Hematopoietic multipotent progenitor cell treated with erythropoietin and hydrocortisone succinate and interleukin-3 and kit ligand, for 17 days (in vitro differentiated cells): ENCODE results near the gene BCAS3.
"Not testable (repeated sequence)": the region's sequence is repeated elsewhere in the genome, so short reads cannot be mapped to it uniquely, and the experiment has no call there.

Experiments used
- DNase-seq: peaks from one replicate; pipeline ENCODE4 v3.0.0-alpha.2; 2015; ENCODE audit warnings: low spot score

Gene BCAS3

GRCh38 chr17:61005358-61005757, 327.7 kb downstream of the BCAS3 start:
- DNase-seq = no peak

GRCh38 chr17:61005958-61006357, 328.3 kb downstream of the BCAS3 start:
- not testable (repeated sequence) for DNase-seq

- no peak for DNase-seq
Observed at GRCh38 chr17:61007980-61008379, 330.3 kb downstream of the BCAS3 start.

GRCh38 chr17:61009663-61010062, 332.0 kb downstream of the BCAS3 start:
- DNase-seq = no peak

- DNase-seq = no peak
Observed at GRCh38 chr17:61010661-61011170, 333.1 kb downstream of the BCAS3 start.

GRCh38 chr17:61011251-61011650, 333.6 kb downstream of the BCAS3 start:
- DNase-seq = no peak

DNA sequence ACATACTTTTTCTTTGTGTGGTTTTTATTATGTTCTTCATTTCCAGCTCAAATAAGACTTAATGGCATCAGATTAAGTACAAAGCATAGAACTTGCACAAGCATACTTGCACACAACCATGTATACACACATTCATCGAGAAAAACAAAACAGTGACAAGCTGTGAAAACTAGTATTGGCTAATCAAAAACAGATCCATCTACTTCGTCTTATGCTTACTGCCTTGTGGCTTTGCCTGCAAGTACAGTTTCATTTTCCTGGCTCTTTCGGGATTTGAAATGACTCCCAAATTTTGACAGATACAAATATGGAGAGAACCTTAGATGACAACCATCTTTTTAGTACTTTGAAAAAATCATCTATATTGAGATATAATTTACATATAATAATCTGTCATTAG, 338.3 kb downstream of the BCAS3 start:
- DNase-seq = no peak

DNA sequence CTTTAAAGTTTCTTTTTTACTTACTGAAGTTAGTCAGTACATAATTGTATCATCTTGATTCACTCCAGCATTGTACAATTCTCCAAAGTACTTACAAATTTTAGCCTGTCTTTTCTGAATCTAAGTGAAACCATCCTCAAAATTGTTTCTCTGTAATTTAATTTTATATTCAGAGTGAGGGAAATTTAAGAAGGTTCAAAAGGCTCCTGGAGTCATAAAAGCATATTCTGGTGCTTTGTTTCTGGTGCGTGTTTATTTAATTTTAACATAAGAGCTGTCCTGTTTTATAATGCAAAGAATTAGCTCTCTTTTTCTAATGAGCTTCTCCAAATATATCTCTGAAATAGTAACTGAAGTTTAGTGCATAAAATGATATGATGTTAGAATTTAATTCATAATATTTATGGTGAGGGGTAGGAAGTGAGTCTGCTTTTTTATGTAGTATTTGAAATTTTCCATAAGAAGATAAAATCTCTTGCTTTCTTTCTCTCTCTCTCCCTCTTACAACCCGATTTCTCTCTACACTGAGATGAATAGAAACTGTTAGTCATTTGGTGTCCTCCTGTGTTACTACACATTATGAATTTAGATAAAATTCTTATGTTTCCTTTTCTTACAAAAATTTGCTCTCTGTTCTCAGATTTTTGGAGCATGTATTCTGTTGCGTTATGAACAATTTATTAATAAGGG, 339.8 kb downstream of the BCAS3 start:
- no peak for DNase-seq

DNA sequence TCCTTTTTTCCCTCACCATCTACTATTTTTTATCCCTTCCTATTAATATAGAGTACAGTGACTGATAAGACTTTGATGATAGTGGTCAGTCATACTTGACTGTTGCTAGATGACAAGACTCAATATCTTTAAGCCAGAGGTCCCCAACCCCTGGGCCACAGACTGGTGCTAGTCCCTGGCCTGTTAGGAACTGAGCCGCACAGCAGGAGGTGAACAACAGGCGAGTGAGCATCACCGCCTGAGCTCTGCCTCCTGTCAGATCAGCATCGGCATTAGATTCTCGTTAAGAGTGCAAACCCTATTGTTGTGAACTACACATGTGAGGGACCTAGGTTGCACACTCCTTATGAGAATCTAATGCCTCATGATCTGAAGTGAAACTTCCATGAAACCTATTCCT, 341.3 kb downstream of the BCAS3 start:
- no peak for DNase-seq

GRCh38 chr17:61023996-61024395, 346.3 kb downstream of the BCAS3 start:
- no peak for DNase-seq

DNA sequence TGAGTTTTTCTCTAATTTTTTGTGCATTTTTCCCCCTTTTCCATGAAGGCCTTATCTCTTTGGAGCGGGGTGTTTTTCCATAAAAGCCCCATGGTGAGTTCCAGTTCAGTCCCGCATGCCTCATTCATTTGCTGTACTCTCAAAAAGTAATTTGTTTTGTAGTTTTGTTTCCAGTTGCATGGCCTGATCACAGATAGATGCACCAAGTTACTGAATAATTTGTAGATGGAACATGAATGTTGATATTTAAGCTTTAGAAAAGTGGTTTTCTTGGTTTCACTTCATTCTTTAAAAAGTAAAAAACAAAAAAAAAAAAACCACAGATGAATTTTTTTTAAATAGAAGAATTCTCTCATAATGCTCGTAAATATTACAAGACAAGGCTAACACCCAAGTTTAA, 349.2 kb downstream of the BCAS3 start:
- DNase-seq = no peak

- no peak for DNase-seq
Observed at GRCh38 chr17:61029181-61029580, 351.5 kb downstream of the BCAS3 start.

DNA sequence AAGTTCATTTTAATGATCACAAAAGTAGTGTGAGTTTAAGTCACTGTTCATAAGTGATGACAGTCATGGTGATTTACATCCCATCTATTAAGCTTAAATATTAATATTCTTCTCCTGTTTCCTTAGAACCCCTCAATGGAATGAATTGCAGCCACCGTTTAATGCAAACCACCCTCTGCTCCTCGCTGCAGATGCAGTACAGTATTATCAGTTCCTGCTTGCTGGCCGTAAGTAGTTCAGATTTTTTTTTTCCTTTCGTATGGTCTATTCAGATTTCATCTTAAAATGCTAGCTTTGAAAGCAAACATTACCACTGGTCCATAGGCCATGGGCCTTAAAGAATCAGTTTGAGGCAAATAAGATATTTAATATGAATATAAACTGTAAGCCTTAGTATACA, 363.0 kb downstream of the BCAS3 start:
- no peak for DNase-seq

DNA sequence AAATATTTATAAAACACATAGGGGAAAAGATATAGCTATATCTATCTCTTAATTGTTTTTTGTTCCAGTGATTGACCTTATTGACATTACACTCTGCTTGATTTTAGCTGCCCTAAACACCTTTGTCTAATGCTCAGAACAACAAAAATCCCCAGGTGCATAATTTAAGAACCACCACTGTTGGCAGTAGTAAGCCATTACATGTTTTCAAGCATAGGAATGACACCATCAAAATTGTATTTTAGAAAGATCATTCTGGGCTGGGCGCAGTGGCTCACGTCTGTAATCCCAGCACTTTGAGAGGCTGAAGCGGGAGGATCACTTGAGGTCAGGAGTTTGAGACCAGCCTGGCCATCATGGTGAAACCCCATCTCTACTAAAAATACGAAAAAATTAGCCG, 364.7 kb downstream of the BCAS3 start:
- not testable (repeated sequence) for DNase-seq

DNA sequence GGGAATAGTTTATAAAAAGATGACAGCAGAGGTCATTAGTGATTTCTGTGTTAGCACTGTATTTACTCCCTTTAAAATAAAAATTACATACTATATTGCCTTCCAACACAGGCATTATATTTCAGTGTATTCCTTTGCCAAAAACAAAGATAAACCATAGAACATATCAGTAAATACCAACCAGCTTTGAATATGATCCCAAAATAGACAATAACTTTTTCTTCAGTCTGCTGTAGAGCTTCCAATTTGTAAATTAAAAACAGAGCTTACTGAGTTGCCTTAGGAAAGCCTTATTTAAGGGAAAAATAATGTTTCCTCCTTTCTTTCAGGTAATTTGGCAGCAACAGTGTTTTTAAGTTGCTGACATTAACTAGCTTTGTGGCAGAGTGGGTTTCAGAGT, 369.9 kb downstream of the BCAS3 start:
- DNase-seq = no peak

DNA sequence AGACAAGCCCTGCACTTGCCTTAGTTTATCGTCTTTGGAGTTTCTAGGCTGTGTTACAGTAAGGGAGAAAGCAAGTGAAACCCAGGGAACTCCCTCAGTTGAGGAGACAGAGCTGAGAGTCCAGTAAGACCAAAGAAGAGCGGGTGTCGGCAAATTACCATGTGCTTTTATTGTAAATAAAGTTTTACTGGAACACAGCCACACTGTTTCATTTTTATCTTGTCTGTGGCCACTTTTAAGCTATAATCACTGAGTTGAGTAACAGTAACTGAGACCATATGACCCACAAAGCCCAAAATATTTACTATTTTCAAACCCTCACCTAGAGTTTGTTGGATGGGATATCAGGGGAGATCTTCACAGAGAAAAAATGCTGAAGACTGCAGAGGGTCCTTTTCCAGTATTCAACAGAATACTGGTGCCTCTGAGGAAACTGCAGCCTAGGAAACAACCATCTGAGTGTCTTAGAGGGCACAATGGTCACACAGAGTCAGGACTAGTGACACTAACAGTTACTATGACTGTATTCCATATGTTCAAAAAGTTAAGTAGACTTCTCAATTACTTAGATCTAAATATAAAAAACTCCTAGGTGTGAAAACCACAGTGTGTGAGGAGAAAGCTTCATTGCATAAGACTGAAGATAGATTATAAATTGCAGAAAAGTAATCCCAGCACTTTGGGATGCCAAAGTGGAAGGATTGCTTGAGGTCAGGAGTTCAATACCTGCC, 370.9 kb downstream of the BCAS3 start:
- no peak for DNase-seq

GRCh38 chr17:61053469-61053868, 375.8 kb downstream of the BCAS3 start:
- DNase-seq = no peak

- no peak for DNase-seq
Observed at GRCh38 chr17:61054436-61054835, 376.8 kb downstream of the BCAS3 start.

DNA sequence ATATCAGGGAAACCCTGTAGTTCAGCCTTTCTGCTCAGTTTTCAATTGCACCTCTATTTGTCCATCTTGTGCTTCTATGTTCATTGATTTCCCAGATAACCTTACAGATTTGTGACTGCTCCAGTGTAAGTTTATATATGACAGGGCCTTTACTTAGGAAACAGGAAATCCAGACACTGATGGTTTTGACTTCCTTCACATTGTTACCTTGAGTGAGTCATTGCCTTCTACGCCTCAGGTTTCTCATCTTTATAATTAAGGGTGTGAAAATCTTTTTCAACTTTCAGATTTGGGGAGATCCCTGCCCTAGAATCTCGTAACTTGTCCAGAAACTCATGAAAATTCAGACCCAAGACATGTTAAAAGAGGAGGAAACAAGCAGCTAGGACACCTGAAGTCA, 379.6 kb downstream of the BCAS3 start:
- DNase-seq = no peak

DNA sequence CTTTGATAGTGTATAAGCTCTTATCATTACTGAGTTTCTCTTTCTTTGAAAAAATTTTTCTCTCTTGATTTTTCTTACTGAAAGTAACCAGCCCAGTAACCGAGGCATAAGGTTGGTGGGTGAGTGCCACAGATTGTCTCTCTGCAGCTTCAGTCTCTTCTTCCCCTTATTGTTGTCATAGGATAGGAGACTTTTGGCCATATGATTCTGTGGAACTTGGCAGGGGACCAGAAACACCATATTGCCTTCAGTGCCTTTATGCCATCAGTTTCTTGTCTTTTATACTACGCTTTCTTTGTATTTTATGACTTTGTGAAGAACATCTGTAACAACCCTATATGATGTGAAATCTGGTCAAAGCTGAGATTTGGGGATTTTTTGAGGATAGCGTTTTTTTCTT, 380.4 kb downstream of the BCAS3 start:
- no peak for DNase-seq

DNA sequence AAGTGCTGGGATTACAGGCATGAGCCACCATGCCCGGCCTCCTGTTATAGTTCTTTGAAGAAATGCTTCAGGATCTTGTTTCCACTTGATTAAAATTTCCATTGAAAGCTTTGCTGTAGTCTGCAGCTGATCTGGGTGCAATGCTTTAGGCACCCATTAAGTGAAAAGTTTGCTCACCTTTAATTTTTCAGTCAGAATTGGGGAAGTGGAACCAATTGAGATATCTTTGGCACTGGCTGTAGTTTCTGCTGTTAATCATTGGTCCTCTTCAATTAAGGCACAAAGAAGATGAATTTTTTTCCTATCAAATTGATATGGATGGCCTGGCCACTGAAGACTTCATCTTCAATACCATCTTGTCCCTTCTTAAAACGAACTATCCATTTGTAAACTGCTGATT, 385.9 kb downstream of the BCAS3 start:
- DNase-seq = no peak

- DNase-seq = no peak
Observed at GRCh38 chr17:61064087-61064951, 386.7 kb downstream of the BCAS3 start.
